VCaP (cell line): ENCODE results near the gene SPEN.
"Not testable (repeated sequence)": the region's sequence is repeated elsewhere in the genome, so short reads cannot be mapped to it uniquely, and the experiment has no call there.

Experiments used
- H3K27ac ChIP-seq: fragments of 450-650 bp; 2 replicates; pipeline ENCODE4 v1.5.1; 2017
- CTCF ChIP-seq: fragments of 450-650 bp; conservative IDR thresholded peaks from 2 replicates; pipeline ENCODE4 v1.5.1; 2017; ENCODE audit warnings: mild to moderate bottlenecking, moderate library complexity

SPEN gene

DNA sequence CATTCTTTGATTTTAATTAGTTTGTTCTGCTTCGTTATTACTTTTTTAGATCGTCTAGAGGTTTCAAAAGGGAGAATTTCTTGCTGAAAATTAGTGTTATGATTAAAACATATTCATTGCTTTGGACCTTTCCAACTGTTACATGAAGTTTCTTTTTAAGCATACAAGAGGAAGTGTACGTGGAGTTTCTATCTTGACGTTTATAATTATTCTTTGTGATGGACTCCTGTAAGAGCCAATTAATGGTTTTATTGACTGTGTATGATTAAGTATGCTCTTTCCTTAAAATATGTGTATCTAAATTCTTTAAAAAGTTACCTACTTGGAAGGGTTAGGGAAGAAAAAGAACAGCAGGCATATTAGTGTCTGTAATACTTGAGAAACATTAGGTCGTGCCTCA, 37.8 kb downstream of the SPEN start:
- H3K27ac ChIP-seq, result peak overlapping the region; percentile 95
- TF ChIP-seq CTCF, result no peak

DNA sequence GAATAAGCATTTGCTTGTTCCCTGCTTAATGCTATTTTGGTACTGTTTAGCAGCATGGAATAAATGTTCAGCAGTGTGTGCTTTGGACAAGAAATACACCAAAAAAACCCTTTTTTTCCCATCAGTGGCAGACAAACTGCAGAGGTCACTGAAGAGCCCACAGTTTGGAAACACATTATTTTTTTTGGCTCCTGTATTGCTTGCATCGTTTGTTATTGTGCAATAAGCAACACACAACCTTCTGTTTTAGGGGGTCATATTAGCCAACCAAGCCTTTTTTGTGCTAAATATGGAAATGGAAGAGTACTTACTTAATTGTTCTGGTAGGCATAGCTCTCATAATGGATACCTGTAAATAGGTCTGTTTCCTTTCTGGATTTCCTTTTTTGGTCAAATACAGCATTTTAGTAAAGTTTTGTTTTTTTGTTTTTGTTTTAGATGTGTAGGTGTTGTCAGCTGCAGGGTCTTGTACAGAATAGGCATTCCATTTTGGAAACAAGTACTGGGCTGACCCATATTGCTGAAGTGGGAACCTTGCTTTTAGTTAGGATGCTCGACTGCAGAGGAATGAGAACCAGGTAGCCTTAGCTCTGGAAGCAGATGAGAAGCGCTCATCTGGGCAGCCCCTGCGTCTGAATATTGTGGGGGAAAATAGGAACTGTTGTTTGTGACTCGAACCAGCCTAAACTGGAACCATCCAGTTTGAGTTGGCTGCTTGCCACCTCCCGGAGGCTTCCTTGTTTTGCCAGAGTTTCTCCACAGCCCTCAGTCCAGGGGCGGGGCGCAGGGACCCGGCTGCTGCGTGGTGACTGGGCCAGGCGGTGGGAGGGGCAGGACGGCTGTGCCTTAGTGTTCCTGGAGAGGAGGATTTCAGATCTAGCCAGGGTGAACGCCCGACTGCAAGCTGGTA, 38.4 kb downstream of the SPEN start:
- TF ChIP-seq CTCF, result peak; percentile 21; the same call in 1 of the 2 replicates
- peak overlapping the region; percentile 95 for H3K27ac ChIP-seq

- TF ChIP-seq CTCF, result no peak
- H3K27ac ChIP-seq, result peak overlapping the region; percentile 95
Observed at GRCh38 chr1:15886611-15887167, 39.2 kb downstream of the SPEN start.

GRCh38 chr1:15892857-15893599, 45.5 kb downstream of the SPEN start:
- not testable (repeated sequence) for H3K27ac ChIP-seq

DNA sequence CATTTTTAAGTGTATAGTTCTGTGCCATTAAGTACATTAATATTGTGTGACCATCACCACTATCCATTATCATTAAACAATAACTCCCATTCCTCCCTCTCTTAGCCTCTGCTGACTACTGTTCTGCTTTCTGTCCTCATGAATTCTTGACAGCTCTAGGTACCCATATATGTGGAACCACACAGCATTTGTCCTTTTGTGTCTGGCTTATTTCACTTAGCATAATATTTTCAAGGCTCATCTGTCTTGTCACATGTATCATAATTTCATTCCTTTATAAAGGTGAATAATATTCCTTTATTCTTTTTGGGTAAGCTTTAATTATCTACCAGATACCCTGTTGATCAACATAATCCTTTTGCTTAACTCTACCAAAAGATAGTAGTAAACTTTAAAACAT, 47.7 kb downstream of the SPEN start:
- no peak for TF ChIP-seq CTCF

DNA sequence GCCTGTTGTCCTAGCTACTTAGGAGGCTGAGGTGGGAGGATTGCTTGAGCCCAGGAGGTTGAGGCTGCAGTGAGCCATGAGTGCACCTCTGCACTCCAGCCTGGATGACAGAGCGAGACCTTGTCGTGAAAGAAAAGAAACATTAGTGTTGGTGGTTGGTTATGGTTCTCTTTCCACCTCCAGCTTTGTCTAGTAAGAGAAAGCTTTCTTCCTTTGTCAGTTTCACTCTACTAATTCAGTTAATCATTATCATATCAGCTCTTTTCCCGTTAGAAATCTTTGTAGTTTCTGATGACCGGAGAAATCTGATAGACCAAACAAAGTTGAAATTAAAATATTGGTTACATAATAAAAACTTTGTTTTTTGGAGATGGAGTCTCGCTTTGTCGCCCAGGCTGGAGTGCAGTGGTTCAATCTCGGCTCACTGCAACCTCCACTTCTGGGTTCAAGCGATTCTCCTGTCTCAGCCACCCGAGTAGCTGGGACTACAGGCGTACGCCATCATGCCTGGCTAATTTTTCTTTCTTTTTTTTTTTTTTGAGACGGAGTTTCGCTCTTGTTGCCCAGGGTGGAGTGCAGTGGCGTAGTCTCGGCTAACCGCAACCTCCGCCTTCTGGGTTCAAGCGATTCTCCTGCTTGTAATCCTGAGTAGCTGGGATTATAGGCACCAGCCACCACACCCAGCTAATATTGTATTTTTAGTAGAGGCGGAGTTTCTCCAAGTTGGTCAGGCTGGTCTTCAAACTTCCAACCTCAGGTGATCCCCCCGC, 49.5 kb downstream of the SPEN start:
- not testable (repeated sequence) for H3K27ac ChIP-seq

More for the DNA sequence above, 47.7 kb downstream of the SPEN start:
- no peak overlapping the region for H3K27ac ChIP-seq

DNA sequence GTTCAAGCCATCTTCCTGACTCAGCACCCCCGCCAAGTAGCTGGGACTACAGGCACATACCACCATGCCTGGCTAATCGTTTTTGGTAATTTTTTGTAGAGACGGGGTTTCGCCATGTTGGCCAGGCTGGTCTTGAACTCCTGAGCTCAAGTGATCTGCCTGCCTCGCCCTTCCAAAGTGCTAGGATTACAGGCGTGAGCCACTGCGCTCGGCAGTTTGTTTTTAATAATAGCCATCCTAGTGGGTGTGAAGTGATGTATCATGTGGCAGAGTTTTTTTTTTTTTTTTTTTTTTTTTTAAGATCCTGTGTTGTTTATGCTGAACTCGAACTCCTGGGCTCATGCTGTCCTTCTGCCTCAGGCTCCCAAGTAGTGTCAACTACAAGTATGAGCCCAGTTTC, 51.8 kb downstream of the SPEN start:
- TF ChIP-seq CTCF, result no peak
- H3K27ac ChIP-seq, result no peak overlapping the region
